GM19463 (cell line): Measurements from ENCODE around the gene CACNA1C.
"Not testable (repeated sequence)": the region's sequence is repeated elsewhere in the genome, so short reads cannot be mapped to it uniquely, and the experiment has no call there.

Source experiments
- ATAC-seq: cut with Tn5 transposase; IDR thresholded peaks from one replicate; pipeline ENCODE4 v1.9.1; 2021; ENCODE audit warnings: mild to moderate bottlenecking, moderate library complexity; ENCODE audit not compliant: unreplicated experiment

CACNA1C gene

DNA sequence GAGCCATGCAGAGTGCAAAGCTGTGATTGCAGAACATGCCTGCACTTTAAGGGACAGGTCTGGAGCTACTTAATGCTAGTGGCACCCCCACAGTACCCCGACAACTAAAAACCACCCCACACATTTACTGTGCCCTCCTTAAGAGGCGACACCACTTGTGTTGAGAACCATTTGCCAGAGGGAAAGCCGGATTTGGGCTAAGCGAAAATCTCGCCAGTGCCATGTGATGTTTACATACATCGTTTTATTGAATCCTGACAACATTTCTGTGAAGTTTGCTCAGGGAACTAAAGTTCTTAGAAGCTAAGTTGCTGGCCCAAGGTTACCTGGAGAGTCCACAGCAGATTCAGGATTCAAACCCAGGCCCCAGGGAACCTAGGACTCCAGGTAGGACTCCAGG, 623.0 kb downstream of the CACNA1C start:
- ATAC-seq: no peak

DNA sequence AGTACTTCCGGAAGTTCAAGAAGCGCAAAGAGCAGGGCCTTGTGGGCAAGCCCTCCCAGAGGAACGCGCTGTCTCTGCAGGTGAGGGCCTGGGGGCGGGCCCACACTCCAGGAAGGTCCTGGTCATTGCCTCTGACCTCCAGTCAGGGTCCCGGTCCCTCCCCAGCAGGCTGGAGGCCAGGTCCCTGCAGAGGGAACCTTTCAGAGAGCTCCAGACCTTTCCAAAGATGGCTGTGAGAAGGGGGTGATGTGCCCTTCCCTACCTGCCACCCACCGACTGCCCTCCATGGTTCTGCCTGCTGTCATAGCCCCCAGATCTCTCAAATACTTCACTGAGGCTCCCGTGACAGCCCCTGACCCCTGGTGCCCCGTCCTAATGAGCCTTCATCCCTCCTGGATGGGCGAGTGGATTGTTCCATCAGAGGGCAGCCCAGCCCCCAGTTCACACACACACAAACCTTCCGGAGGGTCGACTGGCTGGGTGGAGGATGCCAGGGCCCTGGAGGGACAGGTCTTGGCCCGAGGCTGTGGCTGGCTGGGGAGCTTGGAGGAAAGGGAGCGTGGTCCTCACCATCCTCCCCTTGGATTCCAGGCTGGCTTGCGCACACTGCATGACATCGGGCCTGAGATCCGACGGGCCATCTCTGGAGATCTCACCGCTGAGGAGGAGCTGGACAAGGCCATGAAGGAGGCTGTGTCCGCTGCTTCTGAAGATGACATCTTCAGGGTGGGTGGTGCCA, 624.5 kb downstream of the CACNA1C start:
- no peak for ATAC-seq

- no peak for ATAC-seq
These were observed 625.6 kb downstream of the CACNA1C start for GRCh38 chr12:2678426-2678825.

DNA sequence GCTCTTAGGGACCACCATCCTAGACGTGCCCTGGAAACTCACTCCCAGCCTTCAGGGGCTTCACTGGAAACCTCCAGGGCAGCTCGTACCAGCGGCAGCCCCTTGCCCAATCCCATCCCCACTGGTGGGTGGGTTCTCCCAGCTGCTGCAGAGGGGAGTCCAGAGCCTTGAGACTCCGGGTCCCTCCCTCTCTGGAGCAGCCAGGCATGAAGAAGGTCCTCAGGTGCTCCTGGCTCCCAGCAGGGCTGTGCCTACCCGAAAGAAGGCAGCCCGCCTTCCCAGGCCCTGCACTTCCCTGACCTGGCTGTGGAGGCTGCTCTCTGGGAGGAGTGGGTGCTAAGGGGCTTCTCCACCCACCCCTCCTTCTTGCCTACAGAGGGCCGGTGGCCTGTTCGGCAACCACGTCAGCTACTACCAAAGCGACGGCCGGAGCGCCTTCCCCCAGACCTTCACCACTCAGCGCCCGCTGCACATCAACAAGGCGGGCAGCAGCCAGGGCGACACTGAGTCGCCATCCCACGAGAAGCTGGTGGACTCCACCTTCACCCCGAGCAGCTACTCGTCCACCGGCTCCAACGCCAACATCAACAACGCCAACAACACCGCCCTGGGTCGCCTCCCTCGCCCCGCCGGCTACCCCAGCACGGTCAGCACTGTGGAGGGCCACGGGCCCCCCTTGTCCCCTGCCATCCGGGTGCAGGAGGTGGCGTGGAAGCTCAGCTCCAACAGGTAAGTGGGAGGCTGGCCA, 626.5 kb downstream of the CACNA1C start:
- ATAC-seq: no peak

GRCh38 chr12:2679816-2680675, 627.3 kb downstream of the CACNA1C start:
- no peak for ATAC-seq

GRCh38 chr12:2680676-2681039, 627.9 kb downstream of the CACNA1C start:
- no peak for ATAC-seq

GRCh38 chr12:2681450-2682205, 628.8 kb downstream of the CACNA1C start:
- ATAC-seq: no peak

DNA sequence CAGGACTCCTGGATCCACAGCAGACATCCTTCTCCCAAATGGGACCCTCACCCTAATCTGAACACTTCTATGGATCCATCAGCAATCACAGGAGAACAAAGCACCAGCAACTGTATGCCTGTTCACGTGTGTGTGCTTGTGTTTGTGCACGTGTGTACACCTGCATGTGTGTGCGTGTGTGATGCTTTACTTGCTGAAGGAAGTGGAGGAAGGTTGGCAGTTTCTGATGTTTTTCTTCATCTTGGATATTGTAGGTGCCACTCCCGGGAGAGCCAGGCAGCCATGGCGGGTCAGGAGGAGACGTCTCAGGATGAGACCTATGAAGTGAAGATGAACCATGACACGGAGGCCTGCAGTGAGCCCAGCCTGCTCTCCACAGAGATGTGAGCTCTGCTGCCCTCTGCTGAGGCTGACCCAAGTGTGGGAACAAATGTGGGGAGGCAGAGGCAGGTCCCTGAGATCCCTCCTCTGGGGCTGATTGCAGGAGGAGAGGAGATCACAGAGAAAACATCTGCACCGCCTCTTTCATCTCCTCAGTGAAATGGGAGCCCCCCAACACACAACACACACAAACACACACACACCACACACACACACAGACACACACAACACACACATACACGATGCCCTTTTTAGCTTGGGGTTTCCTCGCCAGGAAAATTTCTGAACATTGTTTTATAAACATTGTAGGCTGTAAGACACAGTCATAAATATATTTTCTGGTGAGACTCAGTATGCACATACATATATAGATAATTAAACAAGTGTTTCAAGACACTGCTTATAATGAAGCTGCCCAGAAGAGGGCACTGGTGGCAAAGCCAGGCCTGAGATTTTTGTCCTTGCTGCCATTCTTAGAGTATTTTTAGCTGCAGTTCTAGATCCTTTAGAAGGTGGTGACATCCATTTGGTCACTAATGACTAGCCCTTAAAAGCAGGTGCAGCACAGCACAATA, 629.8 kb downstream of the CACNA1C start:
- no peak for ATAC-seq

GRCh38 chr12:2683283-2684025, 630.7 kb downstream of the CACNA1C start:
- no peak for ATAC-seq

- ATAC-seq: not testable (repeated sequence)
These were observed 631.2 kb downstream of the CACNA1C start for GRCh38 chr12:2684026-2684325.

- not testable (repeated sequence) for ATAC-seq
These were observed 633.0 kb downstream of the CACNA1C start for GRCh38 chr12:2685620-2686279.

GRCh38 chr12:2686280-2686646, 633.5 kb downstream of the CACNA1C start:
- no peak for ATAC-seq

GRCh38 chr12:2687058-2687457, 634.3 kb downstream of the CACNA1C start:
- ATAC-seq: no peak

DNA sequence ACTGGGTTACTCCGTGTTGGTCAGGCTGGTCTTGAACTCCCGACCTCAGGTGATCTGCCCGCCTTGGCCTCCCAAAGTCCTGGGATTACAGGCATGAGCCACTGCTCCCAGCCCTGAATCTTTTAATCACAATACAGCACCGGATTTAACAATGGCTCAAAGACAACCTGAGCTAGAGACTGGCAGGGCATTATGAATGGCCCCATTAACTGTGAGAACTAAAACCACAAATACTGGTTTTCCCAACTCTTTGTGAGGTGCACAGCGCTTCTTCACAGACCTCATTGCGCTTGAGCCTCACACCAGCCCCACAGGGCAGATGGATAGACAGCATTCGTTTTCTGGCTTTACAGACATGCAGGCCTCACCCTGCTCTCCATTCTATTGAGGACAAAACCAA, 634.9 kb downstream of the CACNA1C start:
- ATAC-seq: no peak

DNA sequence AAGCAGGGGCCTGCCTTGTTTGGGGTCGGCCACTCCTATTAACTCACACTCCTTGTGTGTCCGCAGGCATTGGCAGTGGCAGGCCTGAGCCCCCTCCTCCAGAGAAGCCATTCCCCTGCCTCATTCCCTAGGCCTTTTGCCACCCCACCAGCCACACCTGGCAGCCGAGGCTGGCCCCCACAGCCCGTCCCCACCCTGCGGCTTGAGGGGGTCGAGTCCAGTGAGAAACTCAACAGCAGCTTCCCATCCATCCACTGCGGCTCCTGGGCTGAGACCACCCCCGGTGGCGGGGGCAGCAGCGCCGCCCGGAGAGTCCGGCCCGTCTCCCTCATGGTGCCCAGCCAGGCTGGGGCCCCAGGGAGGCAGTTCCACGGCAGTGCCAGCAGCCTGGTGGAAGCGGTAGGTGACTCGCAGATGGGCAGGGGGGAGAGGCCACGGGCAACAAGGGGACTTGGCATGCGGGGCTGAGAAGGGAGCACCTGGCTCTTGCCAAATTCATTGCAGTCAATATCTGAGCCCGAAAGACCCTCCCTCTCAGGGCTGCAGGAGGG, 635.7 kb downstream of the CACNA1C start:
- no peak for ATAC-seq

GRCh38 chr12:2689393-2689792, 636.6 kb downstream of the CACNA1C start:
- no peak for ATAC-seq

DNA sequence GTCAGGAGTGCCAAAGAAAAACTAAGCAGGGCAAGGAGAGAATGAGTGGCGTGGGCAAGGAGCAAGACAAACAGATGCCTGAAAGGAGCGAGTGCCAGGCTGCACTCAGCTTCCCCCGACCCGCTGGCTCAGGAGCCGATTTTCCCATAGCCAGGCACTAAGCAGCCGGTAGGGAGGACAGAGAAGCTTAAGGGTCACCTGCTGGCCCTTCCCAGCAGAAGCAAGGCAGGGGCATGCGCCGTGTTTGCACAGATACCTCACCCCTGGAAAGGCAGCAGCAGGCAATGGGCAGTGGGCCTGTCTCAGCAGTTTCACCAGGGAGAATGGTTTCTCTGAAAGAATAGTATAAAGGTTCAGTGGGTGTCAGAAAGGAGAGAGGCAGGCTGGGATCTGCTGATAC, 637.1 kb downstream of the CACNA1C start:
- no peak for ATAC-seq

- no peak for ATAC-seq
These were observed 637.7 kb downstream of the CACNA1C start for GRCh38 chr12:2690348-2691005.
